HG02970 (cell line): ENCODE measurements around the gene ANKFN1.

Experiments used
- ATAC-seq: cut with Tn5 transposase; IDR thresholded peaks from one replicate; pipeline ENCODE4 v1.9.1; 2021; ENCODE audit warnings: mild to moderate bottlenecking, moderate library complexity, moderate number of reproducible peaks; ENCODE audit not compliant: unreplicated experiment, low FRiP score

ANKFN1 gene

GRCh38 chr17:56540836-56541235 lies 387.6 kb downstream of the ANKFN1 start:
- ATAC-seq, result no peak

- ATAC-seq, result no peak
Observed at GRCh38 chr17:56543280-56543679, 390.0 kb downstream of the ANKFN1 start.

- ATAC-seq, result no peak
Observed at GRCh38 chr17:56545106-56545505, 391.8 kb downstream of the ANKFN1 start.

- no peak for ATAC-seq
Observed at GRCh38 chr17:56545930-56546329, 392.7 kb downstream of the ANKFN1 start.

- ATAC-seq, result no peak
Observed at GRCh38 chr17:56548661-56549060, 395.4 kb downstream of the ANKFN1 start.

GRCh38 chr17:56549501-56549900 lies 396.2 kb downstream of the ANKFN1 start:
- ATAC-seq, result no peak

- ATAC-seq, result no peak
Observed at GRCh38 chr17:56557682-56558081, 404.4 kb downstream of the ANKFN1 start.

- ATAC-seq, result no peak
Observed at GRCh38 chr17:56558088-56558487, 404.8 kb downstream of the ANKFN1 start.
